ENCODE measurements around the gene SOX1. TPM values are rescaled to one million over a fixed set of nuclear protein-coding genes. Genes with fewer than 3 reads are reported as not detected.

SOX1 gene
- total and polyA plus RNA-seq, 2 donors (not counting 3 experiments of a cell fraction or from before 2014, with no cell fraction given), result not detected

DNA sequence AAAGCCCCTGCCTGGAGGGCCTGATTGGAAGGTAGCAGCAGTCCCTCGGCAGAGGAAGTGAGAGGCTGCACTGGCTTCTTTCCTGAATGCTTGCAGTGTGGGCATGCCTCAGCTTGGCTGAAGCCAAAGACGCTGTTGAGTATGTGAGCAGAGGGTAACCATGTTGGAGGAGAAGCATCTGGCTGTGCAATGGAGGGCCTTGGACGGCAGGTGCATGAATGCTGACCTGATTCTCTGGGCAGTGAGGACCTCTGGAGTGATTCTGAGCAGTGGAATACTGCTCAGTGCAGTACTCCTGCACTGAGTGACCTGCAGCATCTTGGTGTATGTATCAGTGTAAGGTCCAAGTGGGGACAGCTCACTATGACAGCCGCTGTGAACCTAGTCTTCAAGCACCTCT, 46.9 kb downstream of the SOX1 start:
- no peak overlapping the region for H3K4me2 ChIP-seq (ENCODE audit: insufficient read depth, low read length)
- no peaks in the 10 kb centered on the region for H3K36me3 ChIP-seq (ENCODE audit: control insufficient read depth in 2 of 2, extremely low read depth in 1 of 2, insufficient read depth in 2 of 2, low read length in 2 of 2)
- ChIA-PET POLR2A (no interaction called here), CTCF (no interaction called here)
- H3K27me3 ChIP-seq (ENCODE audit: control insufficient read depth in 2 of 2, insufficient read depth in 2 of 2, low read length in 2 of 2), result no peaks in the 10 kb centered on the region
- no peaks in the 10 kb centered on the region for H3K4me1 ChIP-seq (ENCODE audit: control insufficient read depth, extremely low read depth, insufficient read depth, low read length)
- no peaks in the 10 kb centered on the region for H4K20me1 ChIP-seq (replicated peaks; ENCODE audit: control insufficient read depth, extremely low read depth, insufficient read depth, low read length)
- no peak for TF ChIP-seq MYC (IDR thresholded peaks at IDR 0.05; ENCODE audit: low read depth, low read length)
- no peak for TF ChIP-seq POLR2A (IDR thresholded peaks at IDR 0.05; ENCODE audit: low read depth, low read length)
- dilution Hi-C loops (cut with MboI; ENCODE audit: extremely low pct_ligation_motif_present, low sequenced_read_pairs) (no loop called here), intact Hi-C loops (cut with micrococcal nuclease) (no loop called here)
- DNase-seq (ENCODE audit: low read depth, low spot score) (no peak), FAIRE-seq (no peak)
- no TSS peak for BruUV-seq (replicated peaks)
- no peak overlapping the region for H3K27ac ChIP-seq (ENCODE audit: insufficient read depth, low read depth, low read length)
- no peaks in the 10 kb centered on the region for H3K9me1 ChIP-seq (replicated peaks; ENCODE audit: control insufficient read depth, extremely low read depth, insufficient read depth, low read length)
- no peak overlapping the region for H2AFZ ChIP-seq (ENCODE audit: low read depth, low read length)
- no peaks in the 10 kb centered on the region for H3K79me2 ChIP-seq (ENCODE audit: control insufficient read depth, insufficient read depth, low read length)
- no peak overlapping the region for H3K9ac ChIP-seq (replicated peaks; ENCODE audit: extremely low read depth, insufficient read depth, low read length)
- peaks cover 2% of the 10 kb centered on the region for H3K9me3 ChIP-seq (replicated peaks; ENCODE audit: control insufficient read depth, insufficient read depth, low read length)
- H3K4me3 ChIP-seq (replicated peaks in 1 of 3; ENCODE audit: insufficient read depth in 1 of 3, low read depth in 1 of 3, low read length in 3 of 3), result no peak overlapping the region

- no peak overlapping the region for H3K27ac ChIP-seq (ENCODE audit: insufficient read depth, low read depth, low read length)
- peaks cover 2% of the 10 kb centered on the region for H3K9me3 ChIP-seq (replicated peaks; ENCODE audit: control insufficient read depth, insufficient read depth, low read length)
- dilution Hi-C loops (cut with MboI; ENCODE audit: extremely low pct_ligation_motif_present, low sequenced_read_pairs), result no loop called here
- FAIRE-seq (no peak), DNase-seq (ENCODE audit: low read depth, low spot score) (no peak)
- H3K4me2 ChIP-seq (ENCODE audit: insufficient read depth, low read length), result no peak overlapping the region
- no peaks in the 10 kb centered on the region for H3K36me3 ChIP-seq (ENCODE audit: control insufficient read depth in 2 of 2, extremely low read depth in 1 of 2, insufficient read depth in 2 of 2, low read length in 2 of 2)
- BruUV-seq (replicated peaks), result no TSS peak
- intact Hi-C loops (cut with micrococcal nuclease), result no loop called here
- H3K9me1 ChIP-seq (replicated peaks; ENCODE audit: control insufficient read depth, extremely low read depth, insufficient read depth, low read length), result no peaks in the 10 kb centered on the region
- ChIA-PET POLR2A (no interaction called here), CTCF (no interaction called here)
- no peak overlapping the region for H3K4me3 ChIP-seq (replicated peaks in 1 of 3; ENCODE audit: insufficient read depth in 1 of 3, low read depth in 1 of 3, low read length in 3 of 3)
- H3K9ac ChIP-seq (replicated peaks; ENCODE audit: extremely low read depth, insufficient read depth, low read length), result no peak overlapping the region
- no peaks in the 10 kb centered on the region for H3K4me1 ChIP-seq (ENCODE audit: control insufficient read depth, extremely low read depth, insufficient read depth, low read length)
- no peaks in the 10 kb centered on the region for H3K79me2 ChIP-seq (ENCODE audit: control insufficient read depth, insufficient read depth, low read length)
- H3K27me3 ChIP-seq (ENCODE audit: control insufficient read depth in 2 of 2, insufficient read depth in 2 of 2, low read length in 2 of 2), result no peaks in the 10 kb centered on the region
- no peak overlapping the region for H2AFZ ChIP-seq (ENCODE audit: low read depth, low read length)
- TF ChIP-seq POLR2A (IDR thresholded peaks at IDR 0.05; ENCODE audit: low read depth, low read length) (no peak), EZH2 (IDR thresholded peaks at IDR 0.05; ENCODE audit: borderline replicate concordance, low read depth, low read length, severe bottlenecking) (no peak), GATA2 (IDR thresholded peaks at IDR 0.05; ENCODE audit: insufficient read depth, insufficient read length, low read depth, low read length) (no peak), POLR2AphosphoS5 (IDR thresholded peaks at IDR 0.05; ENCODE audit: insufficient read depth, low read depth, low read length) (no peak), JUN (IDR thresholded peaks at IDR 0.05; ENCODE audit: borderline replicate concordance, insufficient read depth, insufficient read length, low read depth) (no peak), FOS (IDR thresholded peaks at IDR 0.05; ENCODE audit: borderline replicate concordance, insufficient read depth, low read length) (no peak), MYC (IDR thresholded peaks at IDR 0.05; ENCODE audit: low read depth, low read length) (no peak)
- TF ChIP-seq, protein P1, sequence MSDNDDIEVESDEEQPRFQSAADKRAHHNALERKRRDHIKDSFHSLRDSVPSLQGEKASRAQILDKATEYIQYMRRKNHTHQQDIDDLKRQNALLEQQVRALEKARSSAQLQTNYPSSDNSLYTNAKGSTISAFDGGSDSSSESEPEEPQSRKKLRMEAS (IDR thresholded peaks at IDR 0.05; ENCODE audit: insufficient read depth, insufficient read length), result no peak
- TF ChIP-seq, protein P2, sequence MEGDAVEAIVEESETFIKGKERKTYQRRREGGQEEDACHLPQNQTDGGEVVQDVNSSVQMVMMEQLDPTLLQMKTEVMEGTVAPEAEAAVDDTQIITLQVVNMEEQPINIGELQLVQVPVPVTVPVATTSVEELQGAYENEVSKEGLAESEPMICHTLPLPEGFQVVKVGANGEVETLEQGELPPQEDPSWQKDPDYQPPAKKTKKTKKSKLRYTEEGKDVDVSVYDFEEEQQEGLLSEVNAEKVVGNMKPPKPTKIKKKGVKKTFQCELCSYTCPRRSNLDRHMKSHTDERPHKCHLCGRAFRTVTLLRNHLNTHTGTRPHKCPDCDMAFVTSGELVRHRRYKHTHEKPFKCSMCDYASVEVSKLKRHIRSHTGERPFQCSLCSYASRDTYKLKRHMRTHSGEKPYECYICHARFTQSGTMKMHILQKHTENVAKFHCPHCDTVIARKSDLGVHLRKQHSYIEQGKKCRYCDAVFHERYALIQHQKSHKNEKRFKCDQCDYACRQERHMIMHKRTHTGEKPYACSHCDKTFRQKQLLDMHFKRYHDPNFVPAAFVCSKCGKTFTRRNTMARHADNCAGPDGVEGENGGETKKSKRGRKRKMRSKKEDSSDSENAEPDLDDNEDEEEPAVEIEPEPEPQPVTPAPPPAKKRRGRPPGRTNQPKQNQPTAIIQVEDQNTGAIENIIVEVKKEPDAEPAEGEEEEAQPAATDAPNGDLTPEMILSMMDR (IDR thresholded peaks at IDR 0.05; ENCODE audit: extremely low read depth in 1 of 2, insufficient read depth in 1 of 2, low read depth in 1 of 2, low read length in 2 of 2), result no peak
- no peaks in the 10 kb centered on the region for H4K20me1 ChIP-seq (replicated peaks; ENCODE audit: control insufficient read depth, extremely low read depth, insufficient read depth, low read length)
These were observed 47.4 kb downstream of the SOX1 start for GRCh38 chr13:112114391-112114790.
